ENCODE results near the gene ASPRV1. TPM values are rescaled to one million over a fixed set of nuclear protein-coding genes. Genes with fewer than 3 reads are reported as not detected.

The ASPRV1 gene
- polyA plus RNA-seq, 3 donors: 4.3 to 5.1 (median 4.4) TPM

GRCh38 chr2:69944756-69945155 is 16.7 kb downstream of the ASPRV1 start:
- DNase-seq: no peak

GRCh38 chr2:69943843-69944525 is 17.4 kb downstream of the ASPRV1 start:
- no peak for DNase-seq

DNA sequence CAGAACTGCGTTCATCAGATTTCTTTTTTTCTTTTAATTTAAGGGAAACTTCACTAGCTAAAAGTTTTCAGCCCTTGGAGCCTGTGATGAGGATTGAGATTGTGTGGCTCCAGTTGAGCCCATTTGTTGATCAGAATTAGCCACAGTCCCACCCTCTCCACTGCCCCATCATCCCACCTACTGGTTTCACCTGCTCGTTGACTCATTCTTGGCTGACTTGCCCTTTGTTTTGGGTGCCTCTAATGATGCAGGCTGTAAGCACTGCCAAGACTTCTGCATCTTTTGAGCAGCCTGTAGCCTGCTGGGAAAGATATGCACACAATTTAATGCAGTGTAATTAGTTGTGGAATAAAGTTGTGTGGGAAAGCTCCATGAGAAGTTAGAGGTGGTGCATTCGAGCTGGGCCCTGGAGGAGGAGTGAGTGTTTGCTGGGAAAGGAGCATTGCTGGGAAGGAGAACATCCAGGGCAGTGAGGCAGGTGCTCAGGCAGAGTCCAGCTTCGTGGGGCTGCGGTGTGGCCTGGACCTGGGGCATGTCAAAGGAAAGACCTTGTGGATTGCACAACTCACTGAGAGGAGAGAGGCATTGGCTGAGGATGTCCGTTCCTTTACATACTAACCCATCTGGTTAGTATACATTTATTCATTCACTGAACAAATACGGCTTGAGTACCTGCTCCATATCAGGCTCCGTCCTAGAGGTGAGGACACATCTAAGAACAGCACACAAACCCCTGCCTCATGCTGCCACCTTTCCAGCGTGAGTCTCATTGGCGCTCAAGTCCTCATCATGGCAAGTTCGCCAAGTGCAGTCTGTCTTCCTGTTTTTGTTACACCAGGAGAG is 18.2 kb downstream of the ASPRV1 start:
- no peak for DNase-seq

DNA sequence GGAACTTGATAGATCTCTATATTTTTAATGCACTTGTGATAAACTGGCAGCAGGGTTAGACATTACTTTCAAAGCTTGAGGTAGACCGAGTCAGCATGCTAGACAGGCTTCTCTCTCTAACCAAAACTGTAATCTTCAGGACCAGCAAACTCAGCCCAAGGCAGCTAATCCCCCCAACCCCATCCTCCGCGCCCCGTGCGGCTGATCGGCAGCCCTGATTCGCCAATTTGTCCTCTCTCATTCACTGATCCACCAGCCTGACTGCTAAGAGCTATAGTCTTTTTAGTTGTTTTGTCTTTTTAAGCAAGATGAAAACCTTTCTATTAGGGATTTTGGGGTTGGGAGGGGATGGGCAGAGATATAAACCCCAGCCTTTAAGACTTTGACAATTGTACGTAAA is 20.7 kb downstream of the ASPRV1 start:
- DNase-seq: no peak

DNA sequence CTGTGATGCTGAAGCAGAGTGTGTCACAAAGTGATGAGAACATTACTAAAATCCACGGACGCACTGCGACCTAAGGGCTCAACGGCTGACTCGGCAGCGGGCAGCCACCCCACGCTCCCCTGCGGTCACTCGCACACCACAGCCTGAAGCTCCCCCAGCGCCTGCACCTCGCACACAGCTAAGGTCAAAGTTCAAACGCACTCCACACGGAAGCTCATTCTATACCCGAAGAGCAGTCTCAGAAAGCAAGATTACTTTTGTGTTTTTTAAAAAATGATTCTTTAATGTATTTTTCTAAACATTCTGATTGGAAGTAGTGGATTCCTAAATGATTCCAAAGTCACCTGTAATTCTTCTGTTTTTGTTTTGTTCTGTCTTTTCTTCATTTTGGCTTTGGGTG is 21.7 kb downstream of the ASPRV1 start:
- DNase-seq: no peak

DNA sequence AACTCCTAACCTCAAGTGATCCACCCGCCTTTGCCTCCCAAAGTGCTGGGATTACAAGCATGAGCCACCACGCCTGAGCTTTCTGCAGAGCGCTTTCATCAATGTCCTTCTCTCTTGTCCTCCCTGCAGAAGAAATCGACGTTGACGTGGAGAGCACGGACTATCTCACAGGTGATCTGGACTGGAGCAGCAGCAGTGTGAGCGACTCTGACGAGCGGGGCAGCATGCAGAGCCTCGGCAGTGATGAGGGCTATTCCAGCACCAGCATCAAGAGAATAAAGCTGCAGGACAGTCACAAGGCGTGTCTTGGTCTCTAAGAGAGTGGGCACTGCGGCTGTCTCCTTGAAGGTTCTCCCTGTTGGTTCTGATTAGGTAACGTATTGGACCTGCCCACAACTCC is 23.5 kb downstream of the ASPRV1 start:
- no peak for DNase-seq

- no peak for DNase-seq
These were observed 24.5 kb downstream of the ASPRV1 start for GRCh38 chr2:69936906-69937305.

DNA sequence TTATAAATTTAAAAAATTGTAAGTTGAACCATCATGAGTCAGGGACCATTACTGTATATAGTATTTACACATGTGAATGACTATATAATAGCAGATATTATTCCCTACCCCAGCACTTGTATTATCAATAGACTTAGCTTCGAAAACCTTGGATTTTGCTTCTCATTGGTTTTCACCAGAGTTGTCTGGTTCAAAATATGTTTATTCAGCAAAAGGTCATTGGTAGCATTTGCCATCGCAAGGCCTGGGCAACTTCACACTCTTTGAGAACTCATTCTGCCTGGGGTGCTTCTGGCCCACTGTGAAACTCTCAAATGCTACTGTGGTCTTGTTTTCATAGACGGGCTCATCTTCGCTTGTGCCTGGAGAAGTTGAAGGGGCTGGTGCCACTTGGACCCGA is 26.4 kb downstream of the ASPRV1 start:
- DNase-seq: no peak

GRCh38 chr2:69934614-69934908 is 26.9 kb downstream of the ASPRV1 start:
- no peak for DNase-seq

GRCh38 chr2:69933839-69934613 is 27.4 kb downstream of the ASPRV1 start:
- DNase-seq: no peak

DNA sequence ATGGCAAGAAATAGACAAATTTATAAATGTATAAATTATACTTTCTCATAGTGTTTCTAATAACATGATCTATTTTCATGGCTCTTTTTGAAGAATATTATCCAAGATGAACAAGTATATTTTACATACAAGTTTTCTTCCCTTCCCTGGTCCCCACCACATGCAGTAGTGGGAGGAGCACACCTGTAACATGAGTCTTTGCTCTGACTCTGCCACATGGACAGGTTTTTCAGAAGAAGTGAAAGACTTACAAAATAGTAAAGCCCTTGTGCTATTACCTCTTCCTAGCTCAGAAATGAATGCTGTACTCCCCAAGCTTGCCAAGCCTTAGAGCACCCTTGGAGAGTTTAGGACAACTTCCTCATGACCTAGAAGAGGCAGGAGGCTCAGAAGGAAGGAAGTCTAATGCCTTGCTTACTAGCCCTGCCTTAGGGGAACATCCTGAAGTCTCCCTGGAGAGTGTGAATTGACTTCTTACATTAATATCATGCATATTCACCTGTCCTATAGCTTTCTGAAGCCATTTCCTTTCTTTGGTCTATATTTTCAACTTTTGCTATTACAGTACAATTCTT is 28.1 kb downstream of the ASPRV1 start:
- DNase-seq: no peak

DNA sequence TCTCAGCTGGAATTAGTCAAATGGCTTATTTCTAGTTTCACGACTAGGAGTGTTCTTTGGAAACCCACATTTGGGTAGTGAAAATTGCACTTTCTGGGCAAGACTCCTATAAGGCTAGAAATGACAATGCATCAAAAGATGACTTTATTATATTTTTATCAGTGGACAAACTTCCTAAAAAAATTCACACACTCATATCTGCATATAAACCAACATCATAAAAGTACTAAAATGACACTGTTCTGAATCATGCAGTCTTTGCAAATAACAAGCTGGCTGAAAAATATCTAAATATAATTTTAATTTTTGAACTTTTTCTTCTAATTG is 28.9 kb downstream of the ASPRV1 start:
- DNase-seq: no peak

- DNase-seq: no peak
These were observed 29.4 kb downstream of the ASPRV1 start for GRCh38 chr2:69931832-69932595.

GRCh38 chr2:69926849-69927515 is 34.4 kb downstream of the ASPRV1 start:
- no peak for DNase-seq

- no peak for DNase-seq
These were observed 38.3 kb downstream of the ASPRV1 start for GRCh38 chr2:69923116-69923515.

- DNase-seq: no peak
These were observed 43.0 kb downstream of the ASPRV1 start for GRCh38 chr2:69918401-69918800.

GRCh38 chr2:69917852-69918251 is 43.6 kb downstream of the ASPRV1 start:
- no peak for DNase-seq

GRCh38 chr2:69916106-69916505 is 45.3 kb downstream of the ASPRV1 start:
- DNase-seq: no peak

- peak; percentile 16 for DNase-seq
These were observed 46.2 kb downstream of the ASPRV1 start, which contains the start of gene MXD1 for GRCh38 chr2:69914950-69915945. Gene MXD1, plus strand, starts transcription at chr2:69915109. Its CDS starts 222 bp downstream, at chr2:69915331.
